Stimulated activated CD4-positive, alpha-beta T cell treated with anti-CD3 and anti-CD28 coated beads, TNF-alpha, amount 100 ng/mL, for 4 hours (primary cell): ENCODE results near the gene PODN.

ENCODE experiments used
- DNase-seq, 3 experiments: peaks; one replicate each; pipeline ENCODE4 v3.0.0-alpha.2; 2020; ENCODE audit warnings: low read depth in 3 of 3

Gene PODN

DNA sequence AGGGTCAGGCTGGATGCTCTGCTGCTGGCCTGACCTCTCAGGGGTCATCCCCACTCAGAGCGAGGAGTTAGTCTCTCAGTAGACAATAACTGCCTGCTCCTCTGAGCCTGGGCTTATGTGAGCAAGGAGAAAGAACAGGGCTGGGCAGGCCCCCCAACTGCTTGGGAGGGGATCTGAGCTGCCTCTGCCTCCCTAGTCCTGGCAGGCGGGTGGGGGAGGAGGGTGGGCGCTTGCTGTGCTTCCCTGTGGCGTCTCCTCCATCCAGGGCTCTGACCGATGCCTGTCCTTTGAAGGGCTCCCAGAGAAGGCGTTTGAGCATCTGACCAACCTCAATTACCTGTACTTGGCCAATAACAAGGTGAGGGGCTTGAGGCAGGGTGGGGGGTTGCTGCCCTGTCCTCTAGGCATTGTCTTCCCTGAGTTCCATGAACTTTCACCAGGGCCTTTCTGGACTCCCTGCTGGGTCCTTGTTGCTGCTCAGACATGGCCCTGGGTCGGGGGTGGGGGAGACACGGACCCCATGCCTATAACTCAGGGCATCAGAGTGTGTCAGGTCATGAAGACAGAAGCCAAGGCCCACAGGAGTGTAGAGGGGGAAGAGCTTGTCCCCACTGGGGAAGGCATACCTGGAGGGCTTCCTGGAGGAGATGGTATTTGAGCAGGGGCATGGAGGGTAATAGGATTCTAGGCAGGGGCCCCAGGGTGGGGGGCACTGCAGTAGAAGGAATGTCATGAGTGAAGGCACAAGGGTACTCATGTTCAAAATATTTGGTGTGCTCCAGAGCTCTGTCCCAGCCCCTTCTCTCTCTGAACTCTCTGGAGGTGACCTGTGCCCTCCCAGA, 12.5 kb downstream of the PODN start:
- no peak for DNase-seq

DNA sequence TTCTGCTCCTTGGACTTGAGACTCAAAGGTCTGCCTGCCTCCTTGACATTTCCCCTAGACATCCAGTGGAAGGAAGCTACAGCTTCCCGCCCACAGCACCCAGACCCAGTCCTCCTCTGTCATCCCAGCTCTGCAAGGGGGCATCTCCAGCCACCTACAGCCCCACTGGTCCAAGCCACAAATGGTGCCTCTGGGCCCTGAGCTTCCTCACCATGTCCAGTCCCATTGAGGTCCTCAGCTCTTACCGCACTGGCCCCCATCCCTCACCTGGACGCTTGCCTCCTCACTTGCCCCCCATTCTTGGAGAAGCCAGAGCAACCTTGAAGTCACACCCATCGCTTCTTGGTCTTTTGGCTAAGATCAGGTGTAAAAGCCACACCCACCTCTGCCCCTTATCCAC, 13.2 kb downstream of the PODN start:
- no peak for DNase-seq

DNA sequence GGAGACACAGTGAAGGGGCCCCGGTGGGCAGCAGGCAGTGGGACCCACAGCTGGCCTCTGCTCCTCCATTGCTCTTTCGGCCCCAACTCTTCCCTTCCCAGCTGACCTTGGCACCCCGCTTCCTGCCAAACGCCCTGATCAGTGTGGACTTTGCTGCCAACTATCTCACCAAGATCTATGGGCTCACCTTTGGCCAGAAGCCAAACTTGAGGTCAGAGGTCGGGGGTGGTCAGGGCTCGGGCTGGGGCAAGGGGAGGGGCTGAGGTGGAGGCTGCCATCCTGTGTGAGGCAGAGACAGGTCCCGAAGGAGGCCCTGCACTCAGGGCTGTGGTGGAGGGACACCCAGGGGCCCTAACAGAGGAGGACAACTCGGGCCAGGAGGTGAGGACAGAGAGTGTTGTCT, 13.7 kb downstream of the PODN start:
- DNase-seq = no peak

DNA sequence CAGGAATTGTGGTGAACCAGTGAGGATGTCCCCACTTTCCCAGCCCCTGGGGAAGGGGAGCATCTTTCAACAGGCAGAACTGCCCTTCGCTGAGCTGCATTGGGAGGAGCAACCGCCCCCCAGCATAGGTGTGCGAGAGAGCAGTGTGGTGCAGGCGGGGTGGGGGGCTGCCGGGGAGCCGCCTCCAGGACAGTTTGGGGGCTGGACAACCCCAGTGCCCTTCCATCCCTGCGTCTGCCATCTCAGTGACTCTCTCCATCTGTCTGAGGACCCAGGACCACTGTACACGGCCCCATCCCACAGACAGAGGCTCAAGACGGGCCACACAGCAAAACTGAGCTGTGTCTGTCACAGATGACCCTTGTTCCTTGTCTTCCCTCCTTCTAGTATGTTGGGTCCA, 14.2 kb downstream of the PODN start:
- DNase-seq = no peak

DNA sequence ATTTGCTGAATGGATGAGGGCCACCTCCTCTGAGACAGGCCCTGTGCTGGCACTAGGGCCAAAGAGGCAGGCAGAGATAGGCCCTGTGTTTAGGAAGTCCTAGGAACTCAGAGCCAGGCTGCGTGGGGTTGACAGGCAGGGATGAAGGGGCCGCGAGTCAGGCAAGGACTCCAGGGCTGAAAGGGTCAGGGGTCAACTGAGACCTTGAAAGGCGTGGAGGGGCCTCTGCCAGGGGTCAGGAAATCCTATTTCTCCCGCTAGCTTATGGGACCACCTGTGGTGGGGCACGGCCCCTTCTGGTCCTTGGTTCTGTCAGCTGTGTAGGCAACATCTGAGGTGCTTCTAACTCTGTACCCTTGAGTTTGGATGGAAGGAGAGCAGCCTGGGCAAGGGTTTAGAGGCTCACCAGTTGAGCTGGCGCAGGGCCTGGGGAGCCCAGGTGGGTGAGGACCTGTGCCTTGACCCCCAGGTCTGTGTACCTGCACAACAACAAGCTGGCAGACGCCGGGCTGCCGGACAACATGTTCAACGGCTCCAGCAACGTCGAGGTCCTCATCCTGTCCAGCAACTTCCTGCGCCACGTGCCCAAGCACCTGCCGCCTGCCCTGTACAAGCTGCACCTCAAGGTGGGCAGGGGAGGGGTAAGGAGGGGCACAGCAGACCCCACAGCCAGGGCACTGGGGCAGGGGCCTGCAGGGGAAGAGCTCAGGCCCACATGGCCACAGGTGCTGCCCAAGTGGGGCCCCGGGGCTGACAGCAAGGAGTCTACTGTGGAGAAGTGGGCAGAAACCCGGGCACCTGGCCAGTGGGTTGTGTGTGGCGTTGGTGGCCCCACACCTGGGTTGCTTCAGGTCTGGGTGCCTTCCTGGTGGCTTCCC, 14.9 kb downstream of the PODN start:
- no peak for DNase-seq

DNA sequence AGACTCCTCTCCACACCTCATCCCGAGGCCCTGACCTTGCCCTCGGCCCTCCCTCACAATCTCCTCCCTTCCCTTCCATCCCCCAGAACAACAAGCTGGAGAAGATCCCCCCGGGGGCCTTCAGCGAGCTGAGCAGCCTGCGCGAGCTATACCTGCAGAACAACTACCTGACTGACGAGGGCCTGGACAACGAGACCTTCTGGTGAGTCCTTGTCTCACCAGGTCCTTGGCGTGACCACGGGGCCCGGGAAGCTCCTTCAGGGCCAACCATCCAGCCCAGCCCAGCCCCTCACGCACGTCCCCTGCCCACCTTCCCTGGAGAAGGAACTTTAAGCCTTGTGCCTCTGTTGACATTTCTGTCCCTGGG, 15.6 kb downstream of the PODN start:
- DNase-seq = no peak

DNA sequence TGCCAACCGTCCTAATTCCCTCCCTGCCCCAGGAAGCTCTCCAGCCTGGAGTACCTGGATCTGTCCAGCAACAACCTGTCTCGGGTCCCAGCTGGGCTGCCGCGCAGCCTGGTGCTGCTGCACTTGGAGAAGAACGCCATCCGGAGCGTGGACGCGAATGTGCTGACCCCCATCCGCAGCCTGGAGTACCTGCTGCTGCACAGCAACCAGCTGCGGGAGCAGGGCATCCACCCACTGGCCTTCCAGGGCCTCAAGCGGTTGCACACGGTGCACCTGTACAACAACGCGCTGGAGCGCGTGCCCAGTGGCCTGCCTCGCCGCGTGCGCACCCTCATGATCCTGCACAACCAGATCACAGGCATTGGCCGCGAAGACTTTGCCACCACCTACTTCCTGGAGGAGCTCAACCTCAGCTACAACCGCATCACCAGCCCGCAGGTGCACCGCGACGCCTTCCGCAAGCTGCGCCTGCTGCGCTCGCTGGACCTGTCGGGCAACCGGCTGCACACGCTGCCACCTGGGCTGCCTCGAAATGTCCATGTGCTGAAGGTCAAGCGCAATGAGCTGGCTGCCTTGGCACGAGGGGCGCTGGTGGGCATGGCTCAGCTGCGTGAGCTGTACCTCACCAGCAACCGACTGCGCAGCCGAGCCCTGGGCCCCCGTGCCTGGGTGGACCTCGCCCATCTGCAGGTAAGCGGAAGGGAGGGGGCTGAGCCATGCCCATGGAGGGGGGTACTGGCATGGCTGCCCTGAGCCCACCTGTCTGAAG, 16.5 kb downstream of the PODN start:
- no peak for DNase-seq

DNA sequence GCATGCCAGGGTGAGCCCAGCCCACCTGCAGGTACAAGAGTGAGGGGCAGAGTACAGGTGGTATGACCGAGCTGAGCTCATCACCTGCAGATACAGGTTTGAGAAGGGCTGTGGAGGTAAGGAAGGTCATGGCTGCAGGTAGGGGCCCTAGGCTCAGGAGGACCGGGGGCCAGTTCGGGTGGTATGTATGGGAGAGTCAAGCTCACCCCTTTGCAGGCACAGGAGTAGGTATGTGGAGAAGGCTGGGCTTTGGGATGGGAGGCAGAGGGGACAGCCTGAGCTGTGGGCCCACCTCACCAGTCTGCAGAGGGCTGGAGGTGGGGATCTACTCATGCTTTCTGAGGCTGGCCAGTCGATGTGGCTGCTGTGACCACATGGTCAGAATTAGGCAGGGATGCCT, 17.2 kb downstream of the PODN start:
- DNase-seq = no peak

DNA sequence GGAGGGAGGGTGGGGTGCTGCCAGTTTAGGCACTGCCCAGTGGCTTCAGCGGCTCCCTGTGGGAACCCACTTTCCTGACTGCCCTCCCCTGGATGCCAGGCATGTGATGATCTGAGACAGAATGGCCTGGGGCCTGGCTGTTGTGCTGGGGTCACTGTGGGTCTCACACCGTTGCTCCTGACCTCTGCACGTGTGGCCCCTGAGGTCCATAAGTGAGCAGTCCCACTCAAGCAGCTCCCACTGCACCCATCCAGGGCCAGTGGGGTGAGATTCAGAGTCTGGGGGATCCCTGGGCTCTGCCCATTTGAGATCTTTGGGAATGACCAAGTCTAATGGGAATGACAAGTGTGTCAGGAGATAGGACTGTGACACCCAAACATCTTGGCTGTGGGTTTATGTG, 18.0 kb downstream of the PODN start:
- no peak for DNase-seq

DNA sequence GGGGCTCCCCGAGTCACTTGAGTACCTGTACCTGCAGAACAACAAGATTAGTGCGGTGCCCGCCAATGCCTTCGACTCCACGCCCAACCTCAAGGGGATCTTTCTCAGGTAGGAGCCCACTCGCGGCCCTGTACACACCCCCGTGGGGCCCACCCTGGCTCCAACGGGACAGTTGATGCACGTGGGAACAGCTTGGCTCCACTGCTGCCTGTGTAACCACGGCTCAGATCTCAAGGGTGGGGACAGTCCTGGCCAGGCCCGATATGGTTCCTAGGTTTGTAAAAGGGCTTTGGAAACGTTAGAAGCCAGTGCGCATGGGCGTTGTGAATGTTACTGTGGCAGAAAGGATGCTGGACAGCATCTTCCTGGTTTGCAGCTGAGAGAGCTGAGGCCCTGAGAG, 18.8 kb downstream of the PODN start:
- DNase-seq = no peak

DNA sequence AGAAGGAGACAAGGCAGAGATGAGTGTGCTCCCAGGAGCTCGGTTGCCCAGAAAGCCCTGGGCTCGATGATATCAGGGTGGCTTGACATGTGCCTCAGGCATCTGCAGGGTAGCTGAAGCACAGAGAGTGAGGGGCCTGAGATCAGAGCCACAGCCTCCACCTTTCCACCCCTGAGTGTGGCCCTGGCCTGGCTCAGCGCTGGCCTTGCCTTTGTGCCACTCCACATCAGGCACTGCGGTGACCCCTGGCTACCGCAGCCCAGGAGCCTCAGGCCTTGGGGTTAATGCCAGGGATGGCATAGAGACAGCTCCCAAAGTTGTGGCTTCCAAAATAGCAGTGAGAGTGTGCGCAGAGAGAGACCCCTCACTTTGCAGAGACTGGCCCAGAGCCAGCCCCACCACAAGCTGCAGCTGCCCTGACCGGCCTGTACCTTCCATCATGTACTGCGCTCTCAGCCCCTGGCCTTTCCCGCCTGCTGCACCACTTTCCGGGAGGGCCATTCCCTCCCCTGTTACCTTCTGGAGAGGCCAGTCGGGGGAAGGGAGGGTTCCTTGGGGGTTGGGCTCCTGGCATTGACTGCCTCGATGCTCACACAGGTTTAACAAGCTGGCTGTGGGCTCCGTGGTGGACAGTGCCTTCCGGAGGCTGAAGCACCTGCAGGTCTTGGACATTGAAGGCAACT, 19.5 kb downstream of the PODN start:
- DNase-seq = no peak

DNA sequence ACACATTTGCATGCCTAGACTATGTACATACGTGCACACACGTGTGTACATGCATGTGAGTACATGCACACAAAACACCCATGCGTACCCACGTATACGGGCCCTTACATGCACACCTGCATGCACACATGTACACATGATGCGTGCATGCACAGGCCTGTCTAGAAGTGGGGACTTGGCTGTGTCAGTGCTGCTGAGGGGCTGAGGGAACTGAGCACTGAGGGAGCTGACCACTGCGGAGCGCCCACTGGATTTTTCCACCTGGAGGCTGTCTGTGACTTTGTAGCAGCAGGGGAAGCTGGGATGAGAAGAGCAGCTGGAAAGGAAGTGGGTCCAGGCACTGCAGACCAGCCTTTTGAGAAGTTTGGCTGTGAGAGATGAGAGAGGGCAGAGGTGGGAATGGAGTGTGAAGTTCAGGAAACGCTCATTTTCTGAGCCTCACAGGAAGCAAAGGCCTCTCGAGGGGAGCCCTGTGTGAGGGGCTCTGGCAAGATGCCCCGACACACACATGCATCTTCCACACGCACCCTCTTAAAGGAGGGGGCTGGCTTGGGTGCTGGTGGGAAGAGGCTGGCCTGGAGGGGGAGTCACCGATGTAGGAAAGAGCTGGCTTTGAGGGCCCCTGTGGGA, 20.9 kb downstream of the PODN start:
- DNase-seq = no peak

DNA sequence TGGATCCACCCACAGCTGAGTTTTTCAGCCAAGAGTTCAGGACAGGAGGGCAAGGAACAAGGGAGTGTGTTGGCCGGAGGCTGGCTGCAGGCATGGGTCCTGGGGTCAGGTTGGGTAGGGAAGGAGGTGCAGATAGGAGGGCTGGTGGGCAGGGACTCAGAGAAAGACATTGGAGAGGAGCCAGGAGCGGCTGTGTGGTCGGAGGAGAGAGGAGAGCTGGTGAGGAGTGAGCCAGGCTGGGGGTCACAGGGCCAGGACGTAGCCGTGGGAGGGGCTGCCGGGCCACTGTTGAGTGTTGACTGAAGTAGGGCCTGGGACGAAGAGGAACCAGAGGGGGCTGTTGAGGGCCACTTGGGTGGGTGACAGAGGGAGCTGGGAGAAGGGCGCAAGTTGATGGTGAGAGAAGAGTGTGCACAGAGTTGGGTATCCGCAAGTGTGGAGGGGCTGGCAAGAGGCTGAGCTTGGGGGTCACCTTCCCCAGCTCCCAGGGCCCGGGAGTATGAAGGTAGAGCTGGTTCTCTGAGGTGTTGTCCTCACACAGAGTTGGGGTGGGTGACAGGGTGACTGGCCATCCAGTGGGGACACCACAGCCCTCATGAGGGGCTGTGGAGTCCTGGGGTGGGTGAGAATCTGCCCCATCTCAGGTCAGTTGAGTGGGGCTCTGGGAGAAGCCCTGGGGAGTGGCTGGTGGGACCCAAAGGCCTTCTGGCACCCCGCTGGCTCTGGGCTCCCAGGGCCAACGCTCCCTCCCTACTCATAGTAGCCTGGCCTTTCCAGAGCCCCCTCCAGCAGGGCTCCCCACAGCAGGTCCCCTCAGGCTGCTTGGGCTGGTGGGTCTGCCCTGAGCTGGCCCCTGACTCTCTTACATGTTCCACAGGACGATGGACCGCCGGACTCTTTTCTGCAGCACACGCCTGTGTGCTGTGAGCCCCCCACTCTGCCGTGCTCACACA, 21.9 kb downstream of the PODN start:
- DNase-seq = no peak

DNA sequence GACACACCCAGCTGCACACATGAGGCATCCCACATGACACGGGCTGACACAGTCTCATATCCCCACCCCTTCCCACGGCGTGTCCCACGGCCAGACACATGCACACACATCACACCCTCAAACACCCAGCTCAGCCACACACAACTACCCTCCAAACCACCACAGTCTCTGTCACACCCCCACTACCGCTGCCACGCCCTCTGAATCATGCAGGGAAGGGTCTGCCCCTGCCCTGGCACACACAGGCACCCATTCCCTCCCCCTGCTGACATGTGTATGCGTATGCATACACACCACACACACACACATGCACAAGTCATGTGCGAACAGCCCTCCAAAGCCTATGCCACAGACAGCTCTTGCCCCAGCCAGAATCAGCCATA, 22.6 kb downstream of the PODN start:
- DNase-seq = no peak

DNA sequence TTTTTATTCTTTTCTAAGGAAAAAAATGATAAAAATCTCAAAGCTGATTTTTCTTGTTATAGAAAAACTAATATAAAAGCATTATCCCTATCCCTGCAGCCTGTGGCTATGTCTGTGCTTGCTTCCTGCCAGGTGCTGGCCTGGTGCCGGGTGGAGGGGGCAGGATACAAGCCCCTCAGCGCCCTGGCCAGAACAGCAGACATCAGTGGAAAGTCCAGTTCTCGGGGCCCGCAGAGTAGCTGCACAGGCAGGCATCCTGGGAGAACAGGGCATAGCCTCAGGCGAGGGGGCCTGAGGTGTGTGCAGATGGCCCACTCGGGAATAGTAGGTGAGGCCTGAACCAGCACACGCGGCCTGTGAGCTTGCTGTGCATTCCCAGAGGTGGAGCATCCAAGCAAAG, 23.4 kb downstream of the PODN start:
- no peak for DNase-seq

DNA sequence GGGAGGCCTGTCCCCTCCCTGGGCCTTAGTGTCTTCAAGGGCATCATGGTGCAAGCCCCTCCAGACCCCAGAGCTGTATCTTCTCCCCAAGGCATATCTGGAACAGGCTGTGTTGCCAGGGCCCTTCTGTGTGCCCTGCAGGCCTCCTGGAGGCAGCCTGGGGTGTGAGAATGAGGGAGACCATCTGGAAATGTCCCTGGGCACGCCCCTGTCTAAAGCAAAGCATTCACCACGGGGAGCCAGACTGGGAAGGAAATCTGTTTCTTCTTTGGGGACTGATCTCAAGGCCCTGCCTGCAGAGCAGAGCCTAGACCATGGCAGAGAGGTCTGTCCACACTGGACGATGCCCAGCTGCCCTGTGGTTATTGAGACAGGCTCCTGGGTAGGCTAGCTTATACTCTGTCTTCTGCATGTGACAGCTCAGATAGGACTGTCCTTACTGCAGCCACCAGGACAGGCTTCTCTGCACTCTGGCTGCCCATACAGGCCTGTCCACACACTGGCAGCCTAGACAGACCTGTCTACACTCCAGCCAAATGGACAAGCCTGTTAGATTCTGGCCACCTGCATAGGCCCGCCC, 24.6 kb downstream of the PODN start:
- no peak for DNase-seq

DNA sequence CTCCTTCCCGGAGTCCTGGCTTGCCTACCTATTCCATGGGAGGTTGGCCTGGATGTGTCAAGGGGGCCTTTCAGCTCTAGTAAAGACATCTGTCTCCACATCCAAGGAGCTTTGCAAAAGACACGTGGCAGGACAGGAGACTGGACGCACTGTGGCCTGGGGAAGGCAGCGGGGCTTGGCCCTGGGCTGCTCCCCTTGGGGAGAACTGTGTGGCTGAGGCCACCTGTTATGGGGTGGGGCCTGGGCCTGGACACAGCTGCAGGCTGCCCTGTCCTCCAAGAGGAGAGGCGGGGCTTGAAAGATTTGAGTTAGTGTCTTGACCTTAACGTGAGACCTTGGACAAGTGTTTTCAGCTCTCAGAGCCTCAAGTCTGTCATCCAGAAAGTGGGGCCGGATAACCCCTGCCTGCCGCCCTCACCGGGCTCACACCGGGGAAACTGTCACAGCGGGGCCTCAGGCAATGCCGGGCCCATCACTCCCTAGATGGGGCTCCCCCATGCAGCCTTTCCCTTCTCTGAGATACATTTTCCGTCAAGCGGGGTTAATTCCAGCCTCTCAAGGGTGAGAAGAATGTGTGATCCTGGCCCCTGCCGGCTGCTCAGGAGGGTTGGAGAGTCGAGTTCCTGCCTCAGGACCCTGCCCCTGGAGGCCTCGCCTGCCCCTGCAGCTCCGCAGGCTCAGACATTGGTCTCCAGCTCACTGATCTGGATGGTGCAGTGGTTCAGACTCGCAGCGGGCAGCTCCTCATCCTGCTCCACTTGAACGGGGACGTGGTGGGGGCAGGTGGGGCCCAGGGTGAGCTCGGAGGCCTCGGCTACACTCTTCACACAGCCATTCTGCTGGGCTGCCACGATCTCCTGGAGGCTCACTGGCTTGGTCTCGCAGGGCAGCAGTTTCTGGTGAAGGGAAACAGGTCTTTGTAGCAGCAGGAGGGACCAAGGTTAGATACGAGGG, 25.6 kb downstream of the PODN start:
- DNase-seq = no peak

DNA sequence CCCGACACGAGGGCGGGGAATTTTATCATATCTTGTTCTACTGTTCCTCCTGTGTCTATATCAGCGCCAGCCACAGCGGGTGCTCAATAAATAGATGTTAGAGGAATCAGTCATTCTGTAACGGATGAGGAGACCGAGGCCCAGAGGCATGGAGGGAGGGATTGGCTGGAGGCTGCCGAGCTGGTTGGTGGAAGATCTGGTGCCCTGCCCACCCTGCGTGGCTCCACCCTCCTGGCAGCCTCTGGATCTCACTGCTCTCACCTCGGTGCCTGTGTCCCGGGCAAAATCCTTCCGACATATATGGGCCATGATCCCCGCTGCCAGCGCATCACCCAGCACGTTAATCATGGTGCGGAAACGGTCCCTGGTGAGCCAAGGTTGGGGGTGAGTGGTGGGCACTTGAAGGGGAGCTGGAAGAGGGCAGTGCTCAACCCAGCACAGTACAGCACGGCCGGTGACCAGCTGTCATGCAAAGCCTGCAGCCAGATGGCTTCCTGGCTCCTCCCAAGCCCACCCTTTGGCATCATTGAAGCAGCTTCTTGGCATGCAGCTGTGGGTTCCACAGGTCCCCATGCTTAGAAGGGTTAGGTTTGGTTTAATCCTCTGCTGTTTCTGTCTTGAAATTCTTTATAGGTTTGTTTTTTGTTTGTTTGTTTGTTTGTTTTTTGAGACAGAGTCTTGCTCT, 26.7 kb downstream of the PODN start:
- DNase-seq = no peak
